ENCODE results near the gene CDC42.

Gene CDC42

DNA sequence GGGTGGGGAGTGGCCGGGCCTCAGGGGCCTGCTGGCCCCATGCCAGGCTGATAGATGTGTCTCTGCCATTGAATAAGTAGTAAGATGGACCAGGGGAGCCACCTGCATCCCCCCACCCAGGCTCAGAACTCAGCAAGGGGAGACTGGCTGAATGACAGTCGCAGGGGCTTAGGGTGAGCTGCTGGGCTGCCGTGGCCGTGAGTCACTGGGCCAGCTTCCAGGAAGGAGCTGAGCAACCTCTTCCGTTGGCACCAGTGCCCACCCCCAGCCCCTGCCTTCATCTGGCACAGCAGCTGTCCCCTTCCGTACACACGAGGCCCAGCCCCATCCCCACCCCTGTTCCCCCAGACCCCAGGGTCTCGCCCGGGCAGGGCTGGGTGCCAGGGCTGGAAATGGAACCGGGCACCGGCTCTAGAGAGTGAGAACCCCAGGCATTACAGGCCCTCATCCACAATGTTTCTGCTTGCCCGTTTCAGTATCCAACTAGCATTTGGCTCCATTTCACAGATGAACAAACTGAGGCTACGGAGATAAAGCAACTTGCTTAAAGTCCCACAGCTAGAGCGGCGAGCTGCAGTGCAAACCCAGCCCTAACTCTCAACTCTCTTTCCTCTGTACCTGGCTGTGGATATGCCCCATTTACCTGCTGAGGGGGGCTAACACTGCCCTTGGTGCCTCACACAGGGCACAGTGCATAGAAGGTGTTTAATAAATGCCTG is 80.2 kb downstream of the CDC42 start:
- DNase-seq = peak; percentile 61

DNA sequence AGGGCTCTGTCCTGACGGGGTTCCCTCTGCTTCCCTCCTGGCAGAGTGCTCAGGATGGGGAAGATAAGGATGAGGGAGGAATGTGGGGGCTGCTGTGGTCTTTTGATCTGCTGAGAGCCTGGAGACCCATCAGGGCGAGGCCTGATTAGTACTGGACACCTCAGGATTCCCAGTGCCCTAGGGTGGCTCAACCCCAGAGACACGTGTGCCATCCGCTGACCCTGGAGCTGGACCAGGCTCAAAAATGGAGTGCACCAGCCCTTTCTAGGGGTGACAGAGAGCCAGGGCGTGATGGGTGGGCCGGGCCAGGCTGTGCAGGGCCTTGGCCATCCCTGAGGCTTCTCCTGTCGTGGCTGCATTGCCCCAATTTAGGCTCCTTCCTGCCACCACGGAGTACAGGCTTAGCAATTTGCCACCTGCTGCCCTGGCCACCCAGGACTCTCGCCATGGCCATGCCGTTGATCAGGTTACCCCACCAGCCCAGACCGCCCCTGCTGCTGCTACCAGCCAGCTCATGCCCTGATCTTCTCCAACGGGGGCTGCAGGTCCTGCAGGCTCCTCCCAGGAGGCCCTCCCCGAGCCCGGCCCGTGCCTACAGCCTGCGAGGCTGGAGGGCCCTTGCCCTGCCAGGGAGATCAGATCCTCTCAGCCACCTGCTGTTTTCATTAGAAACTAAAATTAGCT is 80.9 kb downstream of the CDC42 start:
- no peak for DNase-seq

GRCh38 chr1:22133931-22134324 is 81.4 kb downstream of the CDC42 start:
- DNase-seq = no peak

- DNase-seq = no peak
Observed at GRCh38 chr1:22137004-22137720, 84.7 kb downstream of the CDC42 start.

DNA sequence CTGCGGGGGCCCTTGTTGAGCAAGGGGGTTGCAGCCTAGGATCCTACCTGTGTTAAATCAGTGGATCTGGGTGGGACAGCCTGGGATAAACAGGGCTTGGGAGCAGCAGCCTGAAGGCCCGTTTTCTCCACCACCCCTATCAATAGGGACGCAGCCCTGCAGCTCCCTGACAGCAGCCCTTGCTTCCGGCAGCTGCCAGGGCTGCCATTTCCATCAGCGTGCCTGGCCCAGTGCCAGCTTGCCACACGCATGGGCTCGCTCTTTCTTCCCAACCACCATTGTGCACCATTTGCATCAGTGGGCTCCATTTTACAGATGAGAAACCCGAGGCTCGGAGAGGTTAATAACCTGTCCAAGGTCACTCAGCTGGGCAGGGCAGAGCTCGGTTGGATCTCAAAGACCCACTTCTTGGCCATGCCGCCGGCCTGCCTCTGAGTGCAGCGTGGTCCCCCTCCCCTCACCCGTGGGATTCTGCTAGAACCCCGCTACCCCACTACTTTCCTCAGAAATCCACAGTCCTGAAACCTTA is 86.6 kb downstream of the CDC42 start:
- DNase-seq = no peak

DNA sequence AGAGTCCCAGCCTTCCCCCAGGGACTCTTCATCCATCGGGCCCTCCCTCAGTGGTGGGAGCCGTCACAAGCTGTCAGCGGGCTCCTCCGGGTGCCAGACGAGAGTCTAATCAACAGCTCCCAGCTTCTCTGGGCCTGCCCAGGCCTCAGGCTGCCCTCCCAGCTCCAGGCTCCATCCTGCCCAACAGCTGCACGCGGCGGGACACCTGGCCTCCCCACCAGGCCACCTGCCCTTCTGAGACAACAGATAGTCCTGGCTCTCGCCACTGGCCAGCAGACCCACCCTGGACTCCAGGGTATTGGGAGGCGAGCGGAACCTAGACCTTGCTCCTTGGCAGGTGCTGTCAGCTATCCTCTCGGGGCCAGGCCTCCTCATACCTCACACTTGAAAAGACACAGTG is 87.3 kb downstream of the CDC42 start:
- DNase-seq = no peak

Data from right hindlimb (tissue), 1 donor.